Bronchial epithelial cell (primary cell): ENCODE results near the gene CYSLTR2. TPM values are rescaled to one million over a fixed set of nuclear protein-coding genes. Genes with fewer than 3 reads are reported as not detected.

Experiments used
- DNase-seq: peaks from one replicate; pipeline ENCODE4 v3.0.0-alpha.2; 2010; ENCODE audit warnings: low read depth
- FAIRE-seq: peaks from 2 replicates; lab custom pipeline; 2011; peaks lifted over from hg19 to GRCh38; lab: Jason Lieb, UNC
- H3K27me3 ChIP-seq: 2 replicates; pipeline ENCODE4 v1.5.1; 2011; ENCODE audit warnings: low read length; ENCODE audit not compliant: control insufficient read depth, insufficient read depth
- H3K36me3 ChIP-seq: 2 replicates; pipeline ENCODE4 v1.5.1; 2011; ENCODE audit warnings: low read length; ENCODE audit not compliant: control insufficient read depth, insufficient read depth
- H3K4me3 ChIP-seq: 2 replicates; pipeline ENCODE4 v1.5.1; 2011; ENCODE audit warnings: mild to moderate bottlenecking, low read depth, low read length, control low read depth
- CTCF ChIP-seq: IDR thresholded peaks from 2 replicates; pipeline ENCODE4 v1.5.1; 2011; ENCODE audit warnings: mild to moderate bottlenecking, moderate library complexity, low read length, control low read depth, inconsistent platforms; ENCODE audit not compliant: insufficient read depth, severe bottlenecking
- total RNA-seq: library from RNA; depleted of rRNA; stranded (reverse); fragments of >200 nt; gene quantifications from 2 replicates; pipeline ENCODE4 v1.2.1, GENCODE V29; 2014

Gene CYSLTR2
- total RNA-seq, 1 donor from 2014 or later, result not detected

GRCh38 chr13:48644951-48645350 is 8.8 kb upstream of the CYSLTR2 start:
- Histone ChIP-seq H3K27me3 (no peaks in the 10 kb centered on the region), H3K4me3 (no peak overlapping the region), H3K36me3 (no peaks in the 10 kb centered on the region)
- no peak for FAIRE-seq
- TF ChIP-seq CTCF, result no peak
- no peak for DNase-seq

- FAIRE-seq (no peak), DNase-seq (no peak)
- Histone ChIP-seq H3K27me3 (no peaks in the 10 kb centered on the region), H3K4me3 (no peak overlapping the region), H3K36me3 (no peaks in the 10 kb centered on the region)
- TF ChIP-seq CTCF, result no peak
Measured at GRCh38 chr13:48645845-48646244, 7.9 kb upstream of the CYSLTR2 start.

GRCh38 chr13:48646791-48647190 is 6.9 kb upstream of the CYSLTR2 start:
- no peak overlapping the region for H3K4me3 ChIP-seq
- FAIRE-seq (no peak), DNase-seq (no peak)
- no peaks in the 10 kb centered on the region for H3K27me3 ChIP-seq
- no peak for TF ChIP-seq CTCF
- no peaks in the 10 kb centered on the region for H3K36me3 ChIP-seq

GRCh38 chr13:48647625-48648024 is 6.1 kb upstream of the CYSLTR2 start:
- FAIRE-seq, result no peak
- DNase-seq, result no peak
- no peak overlapping the region for H3K4me3 ChIP-seq
- no peaks in the 10 kb centered on the region for H3K27me3 ChIP-seq
- H3K36me3 ChIP-seq, result no peaks in the 10 kb centered on the region
- TF ChIP-seq CTCF, result no peak

- no peaks in the 10 kb centered on the region for H3K36me3 ChIP-seq
- no peak for FAIRE-seq
- TF ChIP-seq CTCF, result no peak
- peaks cover 2% of the 10 kb centered on the region for H3K27me3 ChIP-seq
- no peak overlapping the region for H3K4me3 ChIP-seq
- DNase-seq, result no peak
Measured at GRCh38 chr13:48648446-48648845, 5.3 kb upstream of the CYSLTR2 start.

- peaks cover 2% of the 10 kb centered on the region for H3K27me3 ChIP-seq
- TF ChIP-seq CTCF, result no peak
- H3K4me3 ChIP-seq, result no peak overlapping the region
- H3K36me3 ChIP-seq, result no peaks in the 10 kb centered on the region
- DNase-seq (no peak), FAIRE-seq (no peak)
Measured at GRCh38 chr13:48652851-48653471, 768 bp upstream of the CYSLTR2 start.
